Epithelial cell of proximal tubule (primary cell): Measurements from ENCODE around the gene MEG3. TPM values are rescaled to one million over a fixed set of nuclear protein-coding genes. Genes with fewer than 3 reads are reported as not detected.
"Not testable (repeated sequence)": the region's sequence is repeated elsewhere in the genome, so short reads cannot be mapped to it uniquely, and the experiment has no call there.

ENCODE experiments used
- DNase-seq: peaks from one replicate; pipeline ENCODE4 v3.0.0-alpha.2; 2011; ENCODE audit warnings: low read depth
- H3K4me3 ChIP-seq: 2 replicates; pipeline ENCODE4 v1.5.1; 2011; ENCODE audit warnings: low read depth, mild to moderate bottlenecking, low read length
- total RNA-seq: library from RNA; depleted of rRNA; stranded (reverse); fragments of >200 nt; gene quantifications from 2 replicates; pipeline ENCODE4 v1.2.3, GENCODE V29; 2015
- TF ChIP-seq, protein P1 (sequence below): conservative IDR thresholded peaks from 2 replicates; pipeline ENCODE4 v1.5.1; 2012; ENCODE audit warnings: low read depth, mild to moderate bottlenecking, low read length

The MEG3 gene
- total RNA-seq, 1 donor from 2014 or later: 26.0 TPM

DNA sequence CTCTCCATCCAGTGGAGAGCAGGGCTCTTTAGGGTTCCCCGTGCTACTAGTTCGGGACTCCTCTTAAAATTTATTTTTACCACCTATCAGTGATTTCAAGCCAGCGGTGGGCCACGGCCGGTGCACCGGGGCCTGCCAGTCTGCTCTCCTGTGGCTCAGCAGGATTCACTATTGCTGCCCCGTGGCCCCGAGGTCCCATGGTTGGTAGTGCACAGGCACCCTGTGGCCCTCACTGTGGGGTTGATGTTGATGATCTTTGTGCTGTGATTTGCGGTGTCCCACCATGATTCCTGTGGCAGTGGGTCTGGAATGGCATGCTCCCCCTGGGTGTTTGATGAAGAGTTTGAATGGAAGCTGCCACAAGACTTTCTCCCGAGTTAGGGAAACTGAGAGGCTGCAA is 12.6 kb upstream of the MEG3 start:
- no peak overlapping the region for H3K4me3 ChIP-seq
- no peak for DNase-seq
- TF ChIP-seq, protein P1, sequence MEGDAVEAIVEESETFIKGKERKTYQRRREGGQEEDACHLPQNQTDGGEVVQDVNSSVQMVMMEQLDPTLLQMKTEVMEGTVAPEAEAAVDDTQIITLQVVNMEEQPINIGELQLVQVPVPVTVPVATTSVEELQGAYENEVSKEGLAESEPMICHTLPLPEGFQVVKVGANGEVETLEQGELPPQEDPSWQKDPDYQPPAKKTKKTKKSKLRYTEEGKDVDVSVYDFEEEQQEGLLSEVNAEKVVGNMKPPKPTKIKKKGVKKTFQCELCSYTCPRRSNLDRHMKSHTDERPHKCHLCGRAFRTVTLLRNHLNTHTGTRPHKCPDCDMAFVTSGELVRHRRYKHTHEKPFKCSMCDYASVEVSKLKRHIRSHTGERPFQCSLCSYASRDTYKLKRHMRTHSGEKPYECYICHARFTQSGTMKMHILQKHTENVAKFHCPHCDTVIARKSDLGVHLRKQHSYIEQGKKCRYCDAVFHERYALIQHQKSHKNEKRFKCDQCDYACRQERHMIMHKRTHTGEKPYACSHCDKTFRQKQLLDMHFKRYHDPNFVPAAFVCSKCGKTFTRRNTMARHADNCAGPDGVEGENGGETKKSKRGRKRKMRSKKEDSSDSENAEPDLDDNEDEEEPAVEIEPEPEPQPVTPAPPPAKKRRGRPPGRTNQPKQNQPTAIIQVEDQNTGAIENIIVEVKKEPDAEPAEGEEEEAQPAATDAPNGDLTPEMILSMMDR: no peak

DNA sequence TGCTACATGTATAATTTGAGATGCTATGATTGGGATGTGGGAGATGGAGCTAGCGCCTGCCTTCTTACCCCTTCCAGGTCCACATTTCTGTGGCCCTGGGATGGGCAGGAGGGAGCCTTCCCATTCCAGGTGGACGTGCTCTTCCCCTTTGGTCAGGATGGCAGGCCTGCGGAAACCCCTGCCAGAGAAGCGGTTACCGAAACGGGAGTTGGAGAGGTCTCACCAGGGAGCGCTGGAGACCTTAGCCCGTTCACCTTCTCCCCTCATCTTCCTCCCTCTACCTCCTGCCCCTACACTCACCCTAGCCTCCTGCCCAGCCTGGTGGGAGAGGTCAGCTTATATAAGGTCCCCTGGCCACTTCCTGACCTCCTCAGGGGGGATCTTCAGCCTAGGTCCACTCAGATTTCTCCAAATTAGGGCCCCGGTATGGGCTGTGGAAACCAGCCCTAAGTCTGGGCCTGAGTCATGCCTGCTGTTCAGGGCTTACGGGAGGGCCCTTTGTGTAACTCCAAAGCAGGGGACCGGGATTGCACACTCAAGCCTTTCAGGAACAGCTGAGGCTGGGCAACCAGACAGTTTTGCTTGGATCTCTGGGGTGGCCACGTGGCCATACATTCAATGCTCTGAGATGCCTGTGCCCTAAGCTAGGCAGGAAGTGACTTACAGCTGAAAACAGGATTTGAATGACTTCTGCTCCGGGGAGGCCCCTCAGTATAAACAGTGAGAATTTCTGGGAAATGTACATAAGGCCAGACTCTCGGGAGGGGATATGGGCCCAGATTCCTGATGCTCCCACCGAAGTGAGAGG is 10.2 kb upstream of the MEG3 start:
- H3K4me3 ChIP-seq: no peak overlapping the region
- no peak for DNase-seq
- TF ChIP-seq, protein P1: no peak

DNA sequence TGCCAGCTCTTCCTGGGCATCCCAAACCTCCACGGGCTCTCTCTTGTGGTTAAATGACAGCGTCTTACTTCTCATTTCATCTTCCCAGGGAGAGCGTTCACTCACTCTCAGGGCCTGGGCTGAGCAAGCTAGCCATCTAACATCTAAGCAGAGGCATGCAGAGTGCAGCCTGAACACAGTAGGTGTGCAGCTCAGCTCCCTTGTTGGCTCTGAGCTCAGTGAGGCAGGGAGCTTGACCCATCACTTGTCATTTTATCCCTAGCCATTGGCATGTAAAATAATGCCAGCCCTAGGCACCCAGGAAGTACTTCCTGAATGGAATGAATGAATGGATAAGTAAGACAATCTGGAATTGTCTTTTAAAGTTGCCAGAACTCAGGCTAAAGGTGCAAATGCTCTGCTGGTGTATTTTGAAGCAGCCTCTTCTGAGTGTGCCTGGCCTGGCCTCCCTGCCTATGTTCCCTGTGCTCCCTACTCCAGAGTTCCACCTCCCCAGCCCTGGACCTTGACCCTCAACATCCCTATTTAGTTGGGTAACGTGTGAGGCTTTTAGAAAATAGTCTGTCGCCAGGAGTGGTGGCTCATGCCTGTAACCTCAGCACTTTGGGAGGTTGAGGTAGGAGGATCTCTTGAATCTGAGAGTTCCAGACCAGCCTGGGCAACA is 9.5 kb upstream of the MEG3 start:
- DNase-seq: no peak
- H3K4me3 ChIP-seq: no peak overlapping the region
- TF ChIP-seq, protein P1: no peak

DNA sequence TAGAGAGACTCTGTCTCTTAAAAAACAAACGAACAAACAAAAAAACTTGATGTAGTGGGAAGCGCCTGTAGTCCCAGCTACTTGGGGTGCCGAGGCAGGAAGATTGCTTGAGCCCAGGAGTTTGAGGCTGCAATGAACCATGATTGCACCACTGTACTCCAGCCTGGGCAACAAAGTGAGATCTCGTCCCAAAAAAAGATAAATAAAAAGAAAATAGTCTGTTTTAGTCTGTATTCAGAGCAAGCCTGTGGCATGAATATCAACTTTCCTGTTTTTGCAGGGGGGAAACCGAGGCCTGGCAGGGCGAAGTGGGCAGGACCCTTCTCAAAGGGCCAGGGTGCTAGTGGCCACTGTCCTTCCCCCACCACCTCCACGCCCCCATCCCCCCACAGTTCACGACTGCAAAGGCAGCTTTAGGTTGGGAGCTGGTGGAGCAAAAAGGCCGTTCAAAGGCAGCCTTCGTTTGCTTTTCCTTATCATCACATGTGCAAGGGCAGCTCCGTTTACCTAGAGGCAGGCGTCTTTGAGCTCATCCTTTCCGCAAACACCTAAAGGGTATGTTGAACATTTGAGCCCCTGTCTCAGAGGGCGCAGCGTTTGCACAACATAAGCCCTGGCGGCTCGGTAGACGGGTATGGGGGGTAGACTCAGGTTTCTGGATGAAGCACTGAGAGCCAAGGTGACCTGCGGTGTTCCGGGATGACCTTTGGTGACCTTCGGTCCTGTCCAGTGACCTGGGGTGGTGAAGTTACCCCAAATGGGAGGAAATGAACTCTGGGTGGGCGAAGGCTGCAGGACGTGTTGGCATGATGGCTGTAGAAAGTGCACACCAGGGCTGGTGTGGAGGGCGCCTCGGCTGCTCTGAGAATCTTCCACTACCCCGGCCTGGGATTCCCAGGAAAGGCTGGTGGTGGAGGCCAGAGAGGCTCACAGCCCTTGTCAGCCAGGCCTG is 8.7 kb upstream of the MEG3 start:
- DNase-seq: no peak
- TF ChIP-seq, protein P1: no peak
- no peak overlapping the region for H3K4me3 ChIP-seq

DNA sequence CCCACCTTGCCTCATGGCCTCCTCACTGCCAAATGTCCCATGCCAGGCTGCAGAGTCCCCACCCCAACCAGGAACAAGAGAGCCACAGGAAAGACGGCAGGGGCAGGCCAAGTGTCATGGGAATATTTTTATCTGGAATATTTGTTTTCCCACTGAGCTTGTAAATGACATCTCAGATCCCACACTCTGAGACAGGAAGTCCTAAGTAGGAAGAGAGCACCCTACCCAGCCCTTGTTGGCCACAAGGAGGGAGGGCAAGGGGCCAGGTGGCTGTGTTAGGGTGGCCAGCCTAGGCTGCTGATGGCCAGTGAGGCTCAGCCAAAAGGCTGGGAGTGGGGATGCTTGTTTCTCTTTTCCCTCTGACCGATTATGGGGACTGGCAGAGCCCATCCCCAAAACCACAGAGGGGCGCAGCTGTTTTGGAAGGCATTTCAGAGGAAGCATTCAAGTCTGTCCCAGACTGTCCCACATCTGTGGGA is 7.7 kb upstream of the MEG3 start:
- no peak for DNase-seq
- TF ChIP-seq, protein P1: no peak
- no peak overlapping the region for H3K4me3 ChIP-seq

DNA sequence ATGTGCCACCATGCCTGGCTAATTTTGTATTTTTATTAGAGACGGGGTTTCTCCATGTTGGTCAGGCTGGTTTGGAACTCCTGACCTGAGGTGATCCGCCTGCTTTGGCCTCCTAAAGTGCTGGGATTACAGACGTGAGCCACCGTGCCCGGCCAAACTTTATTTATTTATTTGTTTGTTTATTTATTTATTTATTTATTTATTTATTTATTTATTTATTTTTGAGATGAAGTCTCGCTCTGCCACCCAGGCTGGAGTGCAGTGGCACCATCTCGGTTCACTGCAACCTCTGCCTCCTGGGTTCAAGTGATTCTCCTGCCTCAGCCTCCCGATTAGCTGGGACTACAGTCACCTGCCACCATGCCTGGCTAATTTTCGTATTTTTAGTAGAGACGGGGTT is 7.0 kb upstream of the MEG3 start:
- DNase-seq, H3K4me3 ChIP-seq: not testable (repeated sequence)

DNA sequence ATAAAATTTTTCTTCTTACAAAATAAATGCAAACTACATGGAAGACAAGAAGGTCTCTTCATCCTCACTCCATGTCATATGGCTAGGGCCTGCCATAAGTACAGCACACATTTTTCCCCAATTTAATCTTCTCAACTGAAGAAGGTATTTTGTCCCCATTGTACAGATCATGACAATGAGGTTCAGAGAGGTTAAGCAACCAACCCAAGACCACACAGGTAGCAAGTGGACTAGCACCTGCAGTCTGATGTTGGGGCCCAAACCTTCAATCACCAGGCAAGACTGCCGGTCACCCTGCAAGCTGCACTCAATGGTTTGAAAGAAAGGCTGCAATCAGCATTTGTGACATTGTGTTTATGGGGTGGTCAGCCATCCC is 6.5 kb upstream of the MEG3 start:
- TF ChIP-seq, protein P1: no peak
- DNase-seq: no peak
- no peak overlapping the region for H3K4me3 ChIP-seq
